ENCODE results near the gene MMEL1. TPM values are rescaled to one million over a fixed set of nuclear protein-coding genes. Genes with fewer than 3 reads are reported as not detected.

MMEL1 gene
- total and polyA plus RNA-seq, 8 donors: 0.39 to 8.7 (median 2.5) TPM

DNA sequence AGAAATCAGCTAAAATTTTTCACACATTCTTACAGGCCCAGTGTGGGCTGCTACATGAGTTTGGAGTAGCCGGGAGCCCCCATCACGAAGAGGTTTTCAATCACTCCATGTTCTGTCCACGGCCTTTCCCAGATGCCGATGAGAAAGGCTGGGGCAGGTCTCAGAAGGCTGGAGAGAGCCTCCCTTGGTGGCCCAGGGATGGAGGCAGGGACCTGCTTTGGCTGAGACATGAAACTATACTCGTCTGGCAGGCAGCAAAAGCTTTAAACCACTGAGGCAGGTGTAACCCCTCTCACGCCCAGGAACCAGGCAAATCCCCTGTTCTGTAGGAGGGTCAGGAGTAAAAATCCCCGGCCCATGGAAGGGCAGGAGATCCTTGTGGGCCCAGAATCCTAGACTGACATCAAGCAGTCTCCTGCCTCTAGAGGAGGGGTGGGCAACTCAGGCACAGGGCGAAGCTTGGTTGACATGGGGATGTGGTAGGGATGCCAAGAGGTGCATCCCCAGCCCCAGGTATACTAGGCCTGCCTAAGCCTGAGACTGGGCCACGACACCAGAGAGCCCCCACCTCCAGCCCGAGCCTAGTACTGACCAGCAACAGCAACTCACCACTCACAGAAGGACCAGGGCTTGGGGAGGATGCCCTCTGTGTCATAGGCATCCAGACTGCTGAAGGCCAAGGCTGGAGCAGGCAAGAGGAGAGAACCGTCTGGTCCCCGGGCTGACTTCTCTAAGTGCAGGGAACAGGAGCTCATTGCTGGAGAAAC, 9.1 kb downstream of the MMEL1 start:
- ATAC-seq (no peak), DNase-seq (no peak), FAIRE-seq (no peak)
- intact Hi-C loops (cut with DNase I): no loop called here
- Histone ChIP-seq H3K4me3 (no peak overlapping the region), H3K27me3 (peaks cover 0 to 25% (median 1%) of the 10 kb centered on the region in 4 donors), H3K9me3 (no peaks in the 10 kb centered on the region), H3K27ac (no peak overlapping the region), H3K36me3 (no peaks in the 10 kb centered on the region), H3K4me1 (no peaks in the 10 kb centered on the region)
- TF ChIP-seq, protein P1, sequence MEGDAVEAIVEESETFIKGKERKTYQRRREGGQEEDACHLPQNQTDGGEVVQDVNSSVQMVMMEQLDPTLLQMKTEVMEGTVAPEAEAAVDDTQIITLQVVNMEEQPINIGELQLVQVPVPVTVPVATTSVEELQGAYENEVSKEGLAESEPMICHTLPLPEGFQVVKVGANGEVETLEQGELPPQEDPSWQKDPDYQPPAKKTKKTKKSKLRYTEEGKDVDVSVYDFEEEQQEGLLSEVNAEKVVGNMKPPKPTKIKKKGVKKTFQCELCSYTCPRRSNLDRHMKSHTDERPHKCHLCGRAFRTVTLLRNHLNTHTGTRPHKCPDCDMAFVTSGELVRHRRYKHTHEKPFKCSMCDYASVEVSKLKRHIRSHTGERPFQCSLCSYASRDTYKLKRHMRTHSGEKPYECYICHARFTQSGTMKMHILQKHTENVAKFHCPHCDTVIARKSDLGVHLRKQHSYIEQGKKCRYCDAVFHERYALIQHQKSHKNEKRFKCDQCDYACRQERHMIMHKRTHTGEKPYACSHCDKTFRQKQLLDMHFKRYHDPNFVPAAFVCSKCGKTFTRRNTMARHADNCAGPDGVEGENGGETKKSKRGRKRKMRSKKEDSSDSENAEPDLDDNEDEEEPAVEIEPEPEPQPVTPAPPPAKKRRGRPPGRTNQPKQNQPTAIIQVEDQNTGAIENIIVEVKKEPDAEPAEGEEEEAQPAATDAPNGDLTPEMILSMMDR (IDR thresholded peaks at IDR 0.05): no peak
- 79 to 88% methylated on average over 12 of the region's 12 CpGs for WGBS, 2 donors

DNA sequence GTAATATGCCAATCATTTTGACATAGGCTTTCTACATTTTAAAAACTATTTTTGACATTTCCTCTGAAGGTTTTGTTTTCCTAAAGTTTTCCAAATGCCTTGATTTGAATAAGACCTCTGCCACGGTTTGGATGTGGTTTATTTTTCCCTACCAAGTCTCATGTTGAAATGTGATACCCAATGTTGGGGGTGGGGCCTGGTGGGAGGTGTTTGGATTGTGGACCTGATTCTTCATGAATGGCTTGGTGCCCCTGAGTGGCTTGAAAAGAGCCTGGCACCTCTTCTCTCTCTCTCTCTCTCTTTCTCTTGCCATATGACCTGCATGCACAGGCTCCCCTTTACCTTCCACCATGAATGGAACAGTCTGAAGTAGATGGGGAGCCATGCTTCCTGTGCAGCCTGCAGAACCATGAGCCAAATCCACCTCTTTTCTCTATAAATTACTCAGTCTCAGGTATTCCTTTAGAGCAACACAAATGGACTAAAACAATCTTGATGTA, 14.8 kb downstream of the MMEL1 start:
- ATAC-seq (no peak), FAIRE-seq (no peak), DNase-seq (no peak)
- H3K4me3 ChIP-seq: no peak overlapping the region
- peaks cover 0 to 4% (median 0%) of the 10 kb centered on the region in 4 donors for H3K27me3 ChIP-seq
- no peak overlapping the region for H3K27ac ChIP-seq
- H3K4me1 ChIP-seq: no peaks in the 10 kb centered on the region
- intact Hi-C loops (cut with DNase I): loop anchor here in 1 of 3 donors (10.0 kb wide), 1 partner anchor 423 kb away; the partner anchor contains the start of gene FAAP20
- 5 to 10% methylated on average over 1 of the region's 1 CpG for WGBS, 2 donors
- TF ChIP-seq, protein P1 (IDR thresholded peaks at IDR 0.05): no peak
- H3K9me3 ChIP-seq: no peaks in the 10 kb centered on the region
- H3K36me3 ChIP-seq: no peaks in the 10 kb centered on the region

DNA sequence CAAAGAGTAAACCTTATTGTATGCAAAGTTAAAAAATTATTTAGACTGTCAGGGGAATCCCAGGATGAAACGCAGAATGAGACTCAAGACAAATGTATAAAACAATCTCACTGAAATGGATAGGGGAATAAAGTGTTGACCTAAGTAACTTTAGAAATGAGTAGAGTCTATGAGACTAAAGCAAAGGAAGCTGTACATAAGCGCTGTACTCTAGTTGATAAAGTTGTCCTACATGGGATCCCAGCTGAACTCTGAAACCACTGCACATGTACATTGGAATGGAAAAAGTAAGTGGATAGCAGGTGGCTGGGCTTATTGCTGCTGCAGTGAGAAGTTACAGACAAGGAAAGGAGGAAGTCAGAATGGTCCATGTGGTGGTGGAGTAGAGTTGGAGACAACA, 18.7 kb downstream of the MMEL1 start:
- Histone ChIP-seq H3K9me3 (no peaks in the 10 kb centered on the region), H3K4me3 (no peak overlapping the region), H3K36me3 (no peaks in the 10 kb centered on the region), H3K27ac (no peak overlapping the region), H3K27me3 (peaks cover 0 to 4% (median 0%) of the 10 kb centered on the region in 4 donors), H3K4me1 (no peaks in the 10 kb centered on the region)
- ATAC-seq: no peak
- 85 to 89% methylated on average over 2 of the region's 2 CpGs for WGBS, 2 donors
- DNase-seq: no peak
- intact Hi-C loops (cut with DNase I): loop anchor here in 1 of 3 donors (10.0 kb wide), 1 partner anchor 419 kb away; the partner anchor contains the start of gene FAAP20
- FAIRE-seq: no peak
- TF ChIP-seq, protein P1 (IDR thresholded peaks at IDR 0.05): no peak

DNA sequence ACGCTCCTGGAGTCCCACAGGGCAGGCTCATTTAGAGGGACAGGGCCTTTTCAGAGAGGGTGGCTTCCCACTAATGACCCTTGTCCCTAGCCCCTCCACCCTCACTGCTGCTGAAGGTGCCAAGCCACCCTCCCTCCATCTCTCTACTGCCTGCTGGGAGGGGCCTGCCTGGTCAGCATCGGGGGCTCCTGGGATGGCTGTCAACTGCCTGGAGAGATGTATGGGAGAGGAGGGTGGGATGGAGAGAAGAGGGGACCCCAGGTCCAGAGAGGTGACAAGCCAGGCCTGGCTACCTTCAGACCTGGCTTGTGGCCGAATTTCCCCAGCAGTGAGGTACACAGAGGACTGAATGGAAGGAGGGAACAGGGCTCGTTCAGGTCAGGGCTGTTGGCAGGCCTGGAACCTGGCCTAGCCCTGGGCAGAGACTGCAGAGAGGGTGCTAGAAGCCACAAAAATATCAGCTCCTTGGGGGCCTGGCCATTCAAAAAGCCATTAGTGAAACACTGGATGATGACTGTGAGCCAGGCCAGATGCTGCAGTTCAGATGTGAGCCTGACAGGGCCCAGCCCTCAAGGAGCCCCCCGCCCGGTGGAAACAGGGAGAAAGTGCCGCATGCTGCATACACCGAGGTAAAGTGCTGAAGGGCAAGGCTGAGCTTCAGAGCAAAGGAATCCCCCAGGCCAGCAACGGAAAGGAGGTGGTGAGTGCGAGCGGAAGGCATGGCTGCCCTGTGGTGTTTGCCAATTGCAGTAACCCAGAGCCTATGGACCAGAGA, 20.0 kb downstream of the MMEL1 start:
- 78 to 90% methylated on average over 10 to 11 of the region's 11 CpGs for WGBS, 2 donors
- DNase-seq (no peak), ATAC-seq (no peak), FAIRE-seq (no peak)
- no peaks in the 10 kb centered on the region for H3K36me3 ChIP-seq
- TF ChIP-seq, protein P1 (IDR thresholded peaks at IDR 0.05): no peak
- no peak overlapping the region for H3K4me3 ChIP-seq
- H3K27me3 ChIP-seq: no peaks in the 10 kb centered on the region
- H3K4me1 ChIP-seq: no peaks in the 10 kb centered on the region
- no peak overlapping the region for H3K27ac ChIP-seq
- no peaks in the 10 kb centered on the region for H3K9me3 ChIP-seq
- intact Hi-C loops (cut with DNase I): loop anchor here in 1 of 3 donors (10.0 kb wide), 1 partner anchor 418 kb away; the partner anchor contains the start of gene FAAP20

Measured in pancreas (tissue), 10 donors.